Endothelial cell of umbilical vein (primary cell): ENCODE results near the gene URGCP. TPM values are rescaled to one million over a fixed set of nuclear protein-coding genes. Genes with fewer than 3 reads are reported as not detected.

Experiments used
- BruUV-seq: library from RNA; stranded (reverse); fragments of 400-500 nt; replicated peaks from 2 replicates; lab custom pipeline; 2021; lab: Mats Ljungman, UMichigan
- CTCF ChIA-PET: fragments of 300-600, 350-600 bp; sonication (Branson Sonifier 250); formaldehyde crosslinking; loops from one replicate; lab custom pipeline; 2021; ENCODE audit warnings: antibody characterized with exemption, inconsistent platforms; lab: Charles Lee
- POLR2A ChIA-PET: fragments of 300-600, 350-600 bp; sonication (Branson Sonifier 250); formaldehyde crosslinking; loops from one replicate; lab custom pipeline; 2021; ENCODE audit warnings: antibody characterized with exemption, inconsistent platforms; lab: Charles Lee
- DNase-seq: peaks from one replicate; pipeline ENCODE4 v3.0.0-alpha.2; 2011; ENCODE audit warnings: low read depth, low spot score
- FAIRE-seq: peaks from 2 replicates; lab custom pipeline; 2011; peaks lifted over from hg19 to GRCh38; lab: Jason Lieb, UNC
- H2AFZ ChIP-seq: 2 replicates; pipeline ENCODE4 v1.6.0; 2012; ENCODE audit warnings: low read depth, low read length, control low read depth, inconsistent platforms
- H3K27ac ChIP-seq: 2 replicates; pipeline ENCODE4 v1.5.1; 2011; ENCODE audit warnings: low read depth, mild to moderate bottlenecking, control low read depth, low read length, moderate library complexity; ENCODE audit not compliant: insufficient read depth
- H3K27me3 ChIP-seq, 2 experiments: 2 replicates each; pipeline versions ENCODE4 v1.6.0 to v1.6.1; 2011; ENCODE audit warnings: low read length in 2 of 2, mixed read lengths in 1 of 2; ENCODE audit not compliant: control insufficient read depth in 2 of 2, insufficient read depth in 2 of 2
- H3K36me3 ChIP-seq, 2 experiments: 2 replicates in 1 of 2; 3 replicates in 1 of 2; pipeline ENCODE4 v1.5.1; 2011; ENCODE audit warnings: low read length in 2 of 2, mild to moderate bottlenecking in 1 of 2, moderate library complexity in 1 of 2; ENCODE audit not compliant: control insufficient read depth in 2 of 2, insufficient read depth in 2 of 2; ENCODE audit errors: extremely low read depth in 1 of 2
- H3K4me1 ChIP-seq: 3 replicates; pipeline ENCODE4 v1.5.1; 2011; ENCODE audit warnings: mild to moderate bottlenecking, low read length; ENCODE audit not compliant: control insufficient read depth, insufficient read depth; ENCODE audit errors: extremely low read depth
- H3K4me2 ChIP-seq: 2 replicates; pipeline ENCODE4 v1.6.1; 2011; ENCODE audit warnings: low read length, control low read depth, mixed read lengths; ENCODE audit not compliant: insufficient read depth
- H3K4me3 ChIP-seq, 3 experiments: fragments of 200-600 bp in 1 of 3; sonication (generic), shearing (Covaris generic) in 1 of 3; replicated peaks in 1 of 3; 2 replicates each; pipeline ENCODE4 v1.5.1; 2011 to 2016; ENCODE audit warnings: control low read depth in 3 of 3, low read length in 3 of 3, mild to moderate bottlenecking in 2 of 3, inconsistent platforms in 1 of 3, low read depth in 1 of 3, moderate library complexity in 1 of 3; ENCODE audit not compliant: insufficient read depth in 1 of 3
- H3K79me2 ChIP-seq: 2 replicates; pipeline ENCODE4 v1.6.0; 2012; ENCODE audit warnings: low read length, inconsistent platforms; ENCODE audit not compliant: control insufficient read depth, insufficient read depth
- H3K9ac ChIP-seq: replicated peaks from 2 replicates; pipeline ENCODE3; 2011; ENCODE audit warnings: low read length, control low read depth; ENCODE audit not compliant: insufficient read depth; ENCODE audit errors: extremely low read depth
- H3K9me1 ChIP-seq: replicated peaks from 3 replicates; pipeline ENCODE4 v1.6.0; 2011; ENCODE audit warnings: mild to moderate bottlenecking, low read length; ENCODE audit not compliant: control insufficient read depth, insufficient read depth; ENCODE audit errors: extremely low read depth
- H3K9me3 ChIP-seq: replicated peaks from 2 replicates; pipeline ENCODE4 v1.5.1; 2012; ENCODE audit warnings: low read length, inconsistent platforms; ENCODE audit not compliant: control insufficient read depth, insufficient read depth
- H4K20me1 ChIP-seq: replicated peaks from 2 replicates; pipeline ENCODE3; 2011; ENCODE audit warnings: mild to moderate bottlenecking, low read length; ENCODE audit not compliant: control insufficient read depth, insufficient read depth; ENCODE audit errors: extremely low read depth
- CTCF ChIP-seq, 2 donors: IDR thresholded peaks; 1 replicate in 1 of 2; 2 replicates in 1 of 2; pipeline ENCODE4 v1.5.1; 2011; ENCODE audit warnings: low read length in 2 of 2, mild to moderate bottlenecking in 2 of 2, moderate library complexity in 2 of 2, control low read depth in 1 of 2, inconsistent platforms in 1 of 2, low read depth in 1 of 2; ENCODE audit not compliant: insufficient read depth in 1 of 2; ENCODE audit errors: extremely low read depth in 1 of 2
- EZH2 ChIP-seq: IDR thresholded peaks from 2 replicates; pipeline ENCODE4 v1.6.1; 2012; ENCODE audit warnings: borderline replicate concordance, low read depth, mild to moderate bottlenecking, moderate library complexity, low read length, inconsistent platforms; ENCODE audit not compliant: severe bottlenecking
- FOS ChIP-seq: IDR thresholded peaks from 2 replicates; pipeline ENCODE4 v1.6.1; 2011; ENCODE audit warnings: mild to moderate bottlenecking, low read length, moderate library complexity, borderline replicate concordance; ENCODE audit not compliant: insufficient read depth
- GATA2 ChIP-seq: IDR thresholded peaks from 2 replicates; pipeline ENCODE4 v1.7.0; 2011; ENCODE audit warnings: low read depth, mild to moderate bottlenecking, moderate library complexity, mixed read lengths, low read length; ENCODE audit not compliant: insufficient read length, insufficient read depth
- JUN ChIP-seq: IDR thresholded peaks from 2 replicates; pipeline ENCODE4 v1.6.1; 2011; ENCODE audit warnings: borderline replicate concordance, low read depth; ENCODE audit not compliant: insufficient read length, insufficient read depth
- MAX ChIP-seq: IDR thresholded peaks from 2 replicates; pipeline ENCODE4 v1.6.1; 2011; ENCODE audit not compliant: insufficient read depth, insufficient read length
- MYC ChIP-seq: IDR thresholded peaks from one replicate; pipeline ENCODE4 v1.6.1; 2011; ENCODE audit warnings: mild to moderate bottlenecking, low read depth, low read length
- POLR2A ChIP-seq: IDR thresholded peaks from 2 replicates; pipeline ENCODE4 v1.6.1; 2012; ENCODE audit warnings: low read depth, mild to moderate bottlenecking, control low read depth, low read length
- POLR2AphosphoS5 ChIP-seq: IDR thresholded peaks from 2 replicates; pipeline ENCODE4 v1.6.1; 2012; ENCODE audit warnings: low read depth, mild to moderate bottlenecking, control low read depth, low read length, moderate library complexity; ENCODE audit not compliant: insufficient read depth
- dilution Hi-C: fragments of 300-500 bp; cut with MboI; formaldehyde crosslinking; loops from one replicate; pipeline ENCODE4 v1.15.0; 2019; ENCODE audit warnings: low sequenced_read_pairs; ENCODE audit not compliant: extremely low pct_ligation_motif_present
- intact Hi-C: fragments of 100-400 bp; cut with micrococcal nuclease; formaldehyde crosslinking; loops from one replicate; pipeline ENCODE4 v1.10.0; 2022
- polyA plus RNA-seq, 4 experiments: library from polyadenylated mRNA; depleted of rRNA in 3 of 4; stranded (reverse) in 3 of 4; unstranded in 1 of 4; fragments of >200 nt; gene quantifications; 2 replicates each; pipeline versions ENCODE4 v1.2.1 to v1.2.3, GENCODE V29; 2011 to 2012; ENCODE audit warnings: missing spikeins in 1 of 4
- total RNA-seq: library from RNA; stranded (reverse); gene quantifications from 2 replicates; pipeline ENCODE4 v1.2.3, GENCODE V29; 2021

URGCP gene
- total and polyA plus RNA-seq, 2 donors (not counting 3 experiments of a cell fraction or from before 2014, with no cell fraction given), result 13.1 to 25.3 TPM

GRCh38 chr7:43864126-43864525 lies 42.3 kb downstream of the URGCP start:
- H3K27me3 ChIP-seq, result peaks cover 2 to 4% of the 10 kb centered on the region in 2 experiments
- H3K4me3 ChIP-seq, result no peak overlapping the region
- H2AFZ ChIP-seq, result no peak overlapping the region
- ChIA-PET POLR2A (no interaction called here), CTCF (interaction anchor here (1.4 kb wide), 2 partner anchors 12 to 25 kb away, joined by 3 to 4 read pairs; no protein-coding TSS in a partner anchor)
- H4K20me1 ChIP-seq, result no peaks in the 10 kb centered on the region
- no peak for FAIRE-seq
- no peaks in the 10 kb centered on the region for H3K9me1 ChIP-seq
- H3K27ac ChIP-seq, result no peak overlapping the region
- no peak for DNase-seq
- H3K79me2 ChIP-seq, result no peaks in the 10 kb centered on the region
- TF ChIP-seq MAX (no peak), GATA2 (no peak), EZH2 (no peak), POLR2AphosphoS5 (no peak), POLR2A (no peak), MYC (no peak), FOS (no peak), JUN (no peak), CTCF (IDR thresholded peaks at IDR 0.05; ENCODE audit: extremely low read depth in 1 of 2, insufficient read depth in 1 of 2, low read depth in 1 of 2, low read length in 2 of 2) (no peak)
- no peak overlapping the region for H3K9ac ChIP-seq
- dilution Hi-C loops (no loop called here), intact Hi-C loops (no loop called here)
- H3K4me1 ChIP-seq, result peaks cover 6% of the 10 kb centered on the region
- peaks cover 3 to 9% of the 10 kb centered on the region in 2 experiments for H3K36me3 ChIP-seq
- BruUV-seq, result no TSS peak
- H3K9me3 ChIP-seq, result no peaks in the 10 kb centered on the region
- H3K4me2 ChIP-seq, result no peak overlapping the region
